NCI-H146 treated with DMSO at 0.1 percent for 48 hours (cell line): ENCODE measurements around the gene B4GALNT4.
"Not testable (repeated sequence)": the region's sequence is repeated elsewhere in the genome, so short reads cannot be mapped to it uniquely, and the experiment has no call there.

Source experiments
- DNase-seq: peaks from one replicate; lab custom pipeline; 2025; ENCODE audit not compliant: unreplicated experiment; lab: John Stamatoyannopoulos, UW

B4GALNT4 gene

DNA sequence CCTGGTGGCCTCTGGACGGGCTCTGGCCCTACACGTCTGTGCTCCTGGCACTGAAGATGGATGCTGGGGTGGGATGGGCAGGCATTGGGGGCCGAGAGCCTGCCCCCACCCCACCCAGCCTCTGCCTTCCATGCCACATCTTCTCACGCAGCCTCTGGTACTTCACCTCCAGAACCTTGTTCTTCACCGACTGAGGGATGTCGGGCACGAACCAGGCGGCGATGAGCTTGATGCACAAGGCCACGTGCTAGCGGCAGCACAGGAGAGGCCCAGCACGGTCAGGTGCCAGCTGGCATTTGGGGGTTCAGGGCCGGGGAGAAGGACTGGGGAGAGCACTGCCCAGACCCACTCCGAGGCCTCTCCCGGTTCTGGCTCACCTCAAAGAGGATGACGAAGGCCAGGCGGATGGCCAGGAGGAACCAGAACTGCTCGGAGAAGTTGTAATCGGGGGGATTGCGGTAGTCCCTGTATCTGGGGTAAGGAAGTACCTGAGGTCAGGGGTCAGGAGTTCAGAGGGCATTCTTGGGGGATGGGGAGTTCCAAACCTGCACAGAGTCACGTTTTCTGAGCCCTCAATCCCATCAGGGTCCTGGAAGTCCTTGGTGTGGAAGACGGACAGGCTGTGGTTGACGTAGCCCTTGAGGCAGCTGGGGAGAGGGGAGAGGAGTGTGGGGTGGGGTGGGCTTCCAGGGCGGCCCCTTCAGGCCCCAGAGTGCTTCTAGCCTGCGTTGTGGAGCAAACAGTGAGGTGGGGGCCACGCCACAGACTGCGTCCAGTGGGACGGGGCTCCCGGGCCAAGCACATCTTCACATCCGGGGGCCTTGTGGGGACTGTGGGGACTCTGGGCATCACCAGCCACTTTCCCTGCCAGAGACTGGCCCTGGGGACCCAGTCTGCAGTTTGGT lies 49.3 kb downstream of the B4GALNT4 start:
- no peak for DNase-seq

DNA sequence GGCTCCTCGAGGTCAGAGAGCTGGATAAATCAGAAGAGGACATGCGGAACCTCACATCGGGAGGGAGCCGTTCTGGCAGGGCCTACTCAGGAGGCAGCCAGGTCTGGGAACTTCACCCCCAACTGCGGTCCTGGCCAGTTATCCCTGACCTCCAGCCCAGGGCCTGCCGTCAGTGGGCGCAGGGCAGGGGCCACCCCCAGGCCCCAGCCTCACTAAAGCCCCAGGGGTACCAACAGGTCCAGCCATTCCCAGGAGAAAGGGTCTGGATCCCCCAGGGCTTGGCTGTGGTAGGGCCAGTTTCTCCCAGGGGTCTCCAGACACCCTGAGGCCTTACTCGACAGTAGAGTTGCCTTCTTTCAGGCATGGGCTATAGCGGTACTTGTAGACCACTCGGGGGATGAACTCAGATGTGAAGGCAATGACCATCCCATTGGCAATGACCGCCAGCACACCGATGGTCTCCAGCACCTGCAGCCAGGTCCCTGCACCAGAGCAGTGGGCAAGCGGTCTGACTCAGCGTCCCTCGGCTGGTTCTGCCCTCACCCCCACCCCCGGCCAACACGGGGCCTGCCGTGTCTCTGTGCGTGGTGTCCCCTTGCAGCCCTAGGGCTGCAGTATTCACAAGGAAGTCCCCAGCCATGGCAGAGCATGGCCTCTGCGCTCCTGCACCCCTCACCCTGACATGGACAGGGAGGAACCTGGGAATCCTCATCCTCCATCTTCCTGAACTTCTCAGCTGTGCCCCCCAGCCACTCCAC lies 50.1 kb downstream of the B4GALNT4 start:
- DNase-seq, result no peak

DNA sequence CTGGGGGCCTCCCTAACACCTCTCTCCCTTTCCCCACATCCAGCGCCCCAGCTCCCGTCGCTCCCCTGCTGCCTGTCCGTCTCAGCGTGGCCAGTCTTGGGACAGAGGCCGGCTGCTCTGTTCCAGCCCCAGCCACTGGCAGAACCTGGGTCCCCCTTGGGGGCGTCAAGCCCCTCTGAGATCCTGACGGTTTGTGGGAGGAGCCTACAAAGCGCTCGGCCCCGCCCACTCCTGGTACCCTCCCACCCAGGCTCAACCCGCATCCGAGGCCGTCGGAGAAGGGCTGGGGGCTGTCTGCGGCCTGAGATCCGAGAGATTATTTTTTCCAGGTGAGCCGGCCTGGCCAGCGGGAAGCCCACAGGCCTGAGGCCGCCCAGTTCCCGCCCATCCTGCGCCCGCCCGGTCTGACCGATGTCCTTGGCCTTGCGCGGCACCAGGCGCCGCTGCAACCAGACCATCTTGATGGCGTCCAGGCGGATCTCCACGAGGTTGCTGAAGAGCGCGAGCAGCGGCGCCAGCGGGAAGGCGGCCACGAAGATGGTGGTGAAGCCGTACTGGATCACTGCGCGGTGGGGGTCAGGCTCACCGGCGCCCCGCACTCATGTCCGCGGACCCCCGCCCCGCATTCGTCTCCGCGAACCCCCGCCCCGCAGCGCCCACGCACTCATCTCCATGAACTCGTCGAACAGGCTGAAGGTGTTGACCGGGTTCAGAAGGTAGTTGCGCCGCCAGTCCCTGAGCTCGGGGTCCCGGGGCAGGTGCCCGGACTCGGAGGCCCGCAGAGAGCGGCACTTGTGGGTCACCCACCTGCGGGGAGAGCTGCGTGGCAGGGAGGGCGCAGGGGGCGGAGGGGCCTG lies 51.0 kb downstream of the B4GALNT4 start:
- no peak for DNase-seq

DNA sequence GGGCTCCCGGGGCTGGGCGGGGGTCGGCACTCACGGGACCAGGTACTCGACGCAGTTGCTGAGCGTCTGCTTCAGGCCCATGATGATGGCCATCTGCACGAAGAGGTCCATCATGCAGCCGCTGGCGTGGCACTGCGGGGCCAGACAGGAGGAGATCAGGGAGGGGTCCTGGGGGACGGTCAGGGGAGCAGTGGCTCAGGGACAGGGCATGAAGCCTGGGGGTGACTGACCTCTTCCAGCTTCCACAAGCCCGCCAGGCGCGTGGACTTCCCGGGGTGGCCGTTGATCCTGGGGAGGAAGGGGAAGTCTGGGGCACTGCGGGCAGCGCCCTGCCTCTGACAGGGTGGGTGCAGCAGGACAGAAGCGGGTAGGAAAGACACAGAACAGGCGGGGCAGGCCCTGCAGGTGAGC lies 51.6 kb downstream of the B4GALNT4 start:
- no peak for DNase-seq

DNA sequence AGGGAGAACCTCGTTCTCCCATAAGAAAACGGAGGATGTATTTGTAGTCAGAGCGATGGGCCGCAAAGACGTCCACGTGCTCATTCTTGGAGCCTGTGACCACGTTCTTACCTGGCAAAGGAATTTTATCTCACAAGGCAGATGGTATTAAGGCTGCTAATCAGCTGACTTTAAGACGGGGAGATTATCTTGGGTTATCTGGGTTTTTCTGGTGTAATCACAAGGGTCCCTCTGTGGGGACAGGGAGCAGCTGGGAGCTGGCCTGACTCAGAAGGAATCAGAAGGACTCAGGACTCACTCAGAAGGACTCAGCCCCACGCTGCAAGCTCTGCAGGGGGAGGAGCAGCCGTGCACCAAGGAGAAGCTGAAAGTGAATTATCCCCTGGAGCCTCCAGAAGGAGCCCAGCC lies 53.0 kb downstream of the B4GALNT4 start:
- no peak for DNase-seq

DNA sequence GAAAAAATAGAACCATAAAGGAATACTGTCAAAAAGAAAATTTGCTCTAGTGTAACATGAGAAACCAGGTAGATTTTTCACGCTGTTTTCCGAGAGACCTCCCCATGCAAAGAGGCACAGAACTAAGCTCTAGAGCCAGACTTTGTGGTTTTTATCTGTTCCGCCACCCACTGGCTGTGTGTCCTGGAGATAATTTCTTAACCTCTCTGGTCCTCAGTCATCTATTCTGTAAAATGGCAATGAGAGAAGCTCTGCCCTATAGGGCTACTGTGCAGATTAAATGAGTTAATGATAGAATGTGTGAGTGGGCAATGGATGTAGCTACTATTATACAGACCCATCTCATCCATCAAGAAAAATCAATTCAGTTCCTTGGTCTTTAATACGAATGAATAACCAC lies 54.9 kb downstream of the B4GALNT4 start:
- DNase-seq, result no peak

DNA sequence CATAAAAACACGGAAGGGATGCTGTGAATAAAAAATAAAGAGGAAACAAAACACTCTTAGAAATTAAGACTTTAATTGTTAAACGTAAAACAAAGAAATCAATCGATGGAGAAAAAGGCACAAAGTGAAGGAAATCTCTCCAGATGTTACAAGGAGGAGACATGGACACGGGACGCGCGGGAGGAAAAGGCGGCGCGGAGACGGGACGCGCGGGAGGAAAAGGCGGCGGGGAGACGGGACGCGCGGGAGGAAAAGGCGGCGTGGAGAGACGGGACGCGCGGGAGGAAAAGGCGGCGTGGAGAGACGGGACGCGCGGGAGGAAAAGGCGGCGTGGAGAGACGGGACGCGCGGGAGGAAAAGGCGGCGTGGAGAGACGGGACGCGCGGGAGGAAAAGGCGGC lies 55.5 kb downstream of the B4GALNT4 start:
- DNase-seq, result not testable (repeated sequence)

DNA sequence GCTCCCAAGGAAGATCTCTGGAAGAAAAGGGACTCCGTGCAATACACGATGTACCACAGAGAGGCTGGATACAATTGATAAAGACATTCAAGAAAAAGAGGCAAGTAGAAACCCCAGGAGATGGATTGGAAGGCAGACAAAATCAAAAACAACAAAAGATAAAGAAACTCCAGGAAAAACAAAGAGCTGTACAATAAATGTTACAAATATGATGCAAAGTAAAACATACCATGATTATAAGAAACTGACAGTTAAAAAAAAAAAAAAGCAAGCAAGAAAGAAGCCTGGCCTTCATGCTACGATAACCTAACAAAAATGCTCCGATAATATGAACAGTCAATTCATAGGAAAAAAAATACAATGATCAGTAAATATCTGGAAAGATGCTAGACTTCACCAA lies 56.0 kb downstream of the B4GALNT4 start:
- DNase-seq, result no peak

DNA sequence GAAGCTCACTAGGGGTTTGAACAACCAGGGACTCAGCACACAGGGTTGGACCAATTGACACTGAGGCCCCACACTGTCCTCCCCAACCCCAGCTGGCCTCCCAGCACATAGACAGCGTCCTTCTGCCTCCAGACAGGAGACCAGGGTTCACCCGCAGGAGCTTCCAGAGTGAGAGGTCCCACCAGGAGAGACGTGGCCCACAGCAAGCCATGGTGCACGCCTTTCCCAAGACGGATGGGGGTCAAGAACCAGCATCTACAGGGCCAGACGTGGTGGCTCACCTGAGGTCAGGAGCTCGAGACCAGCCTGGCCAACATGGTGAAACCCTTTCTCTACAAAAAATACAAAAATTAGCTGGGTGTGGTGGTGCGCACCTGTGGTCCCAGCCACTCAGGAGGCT lies 57.6 kb downstream of the B4GALNT4 start:
- no peak for DNase-seq

DNA sequence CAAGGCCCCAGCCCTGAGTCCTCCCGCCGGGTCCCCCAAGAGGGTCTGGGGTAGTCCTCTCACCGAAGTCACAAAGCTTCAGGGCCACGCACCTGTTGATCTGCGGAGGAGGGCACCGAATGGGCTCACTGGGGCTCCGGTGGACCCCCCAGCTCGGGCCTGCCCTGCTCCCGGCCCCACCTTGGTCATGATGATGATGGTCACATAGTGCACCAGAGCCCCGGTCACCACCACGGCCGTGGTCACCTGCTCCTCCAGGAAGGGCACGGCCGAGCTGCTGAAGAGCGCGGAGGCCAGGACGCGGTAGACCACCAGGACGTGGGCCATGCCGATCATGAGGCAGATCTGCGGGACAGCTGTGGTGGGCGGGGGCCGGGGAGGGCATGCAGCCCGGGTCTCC lies 59.0 kb downstream of the B4GALNT4 start:
- DNase-seq, result no peak

DNA sequence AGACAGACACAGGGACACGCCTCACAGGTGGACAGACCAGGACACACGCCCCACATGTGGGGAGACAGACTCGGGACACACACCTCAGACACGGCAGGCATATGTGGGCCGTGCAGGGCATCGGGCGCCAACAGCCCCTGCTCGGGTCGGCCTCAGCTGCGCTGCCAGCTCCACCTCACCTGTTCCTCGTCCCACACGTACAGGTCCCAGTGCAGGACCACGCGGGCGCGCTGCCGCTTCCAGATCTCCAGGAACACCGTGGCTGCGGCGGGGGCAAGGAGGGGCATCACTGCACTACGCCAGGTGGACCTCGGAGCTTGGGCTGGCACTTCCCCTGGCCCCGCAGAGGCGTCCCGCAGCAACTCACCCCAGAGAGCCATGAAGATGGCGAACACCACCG lies 60.1 kb downstream of the B4GALNT4 start:
- DNase-seq, result no peak

DNA sequence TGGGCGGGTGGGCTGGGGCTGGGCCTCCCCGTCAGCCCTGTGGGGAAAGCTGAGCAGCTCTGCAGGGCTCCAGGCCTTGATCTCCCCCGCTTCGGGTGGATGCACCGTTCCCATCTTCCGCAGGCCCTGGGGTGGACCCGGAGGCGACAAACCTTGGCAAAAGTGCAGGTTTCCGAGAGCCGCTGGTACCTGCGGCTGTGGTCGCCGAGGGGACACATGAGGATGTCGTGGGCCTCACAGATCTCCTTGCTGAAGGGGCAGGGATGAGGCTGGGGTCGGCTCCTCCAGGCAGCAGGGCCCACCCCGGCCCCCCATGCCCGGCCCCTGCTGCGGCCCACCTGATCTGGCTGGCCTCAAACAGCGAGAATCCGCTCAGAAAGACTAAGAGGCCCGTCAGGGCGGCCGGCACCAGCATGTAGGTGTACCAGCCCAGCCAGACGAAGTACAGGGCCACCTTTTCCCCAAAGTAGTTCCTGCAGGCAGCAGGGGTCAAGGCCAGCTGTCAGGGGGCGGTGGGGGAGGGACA lies 60.7 kb downstream of the B4GALNT4 start:
- DNase-seq, result no peak
